COLO829 (cell line): ENCODE results near the gene POLL.
"Not testable (repeated sequence)": the region's sequence is repeated elsewhere in the genome, so short reads cannot be mapped to it uniquely, and the experiment has no call there.

ENCODE experiments used
- DNase-seq: peaks from one replicate; pipeline ENCODE4 v3.0.0; 2012; ENCODE audit warnings: low spot score

Gene POLL

DNA sequence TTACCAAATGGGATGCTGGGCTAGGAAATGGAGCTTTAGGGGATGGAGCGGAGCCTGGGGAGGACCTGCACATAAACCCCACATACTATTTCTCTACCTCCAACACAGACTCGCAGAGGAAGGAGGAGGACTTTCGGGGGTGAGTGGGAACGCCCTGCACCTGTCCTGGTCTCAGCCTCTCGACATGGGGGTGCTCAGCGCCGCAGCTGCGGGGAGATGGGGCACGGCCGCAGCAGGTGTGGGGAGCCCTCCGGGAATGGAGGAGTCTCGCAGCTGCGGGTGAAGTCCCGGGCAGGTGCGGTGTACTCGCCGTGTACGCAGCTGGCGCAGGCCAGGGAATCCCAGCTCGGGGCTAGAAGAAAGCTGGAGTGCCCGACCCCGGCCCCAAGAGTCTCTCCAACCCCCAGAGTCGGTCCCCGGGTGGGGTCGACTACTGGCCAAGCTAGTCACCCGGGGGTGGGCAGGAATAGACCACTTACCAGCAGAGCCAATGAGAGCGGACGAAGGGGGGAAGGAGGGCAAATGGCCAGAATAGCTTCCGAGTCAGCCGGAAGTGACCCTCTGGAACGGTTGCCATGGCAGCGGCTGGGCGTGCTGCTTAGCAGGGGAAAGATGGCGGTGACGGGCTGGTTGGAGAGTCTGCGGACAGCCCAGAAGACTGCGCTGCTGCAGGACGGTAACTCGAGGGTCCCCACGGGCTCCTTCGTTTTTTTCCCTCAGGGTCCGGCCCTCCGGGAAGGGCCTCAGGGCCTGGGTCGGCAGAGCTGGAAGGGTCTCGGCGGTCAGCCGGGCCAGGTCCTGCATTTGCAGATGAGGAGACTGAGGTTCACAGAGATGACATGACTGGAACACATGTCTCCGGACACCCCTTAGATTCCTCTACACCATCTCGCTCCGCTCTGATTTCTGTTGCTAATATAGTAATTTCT, at the start of gene POLL, which contains the start of gene DPCD:
TSS of gene POLL (minus strand) at position 533 of the 929 bp plus-strand sequence. CDS start 897 bp downstream, outside the sequence.
TSS of gene DPCD (plus strand) at position 597 of the 929 bp plus-strand sequence. CDS start at position 613, 16 bp downstream.
- peak; percentile 95 for DNase-seq

DNA sequence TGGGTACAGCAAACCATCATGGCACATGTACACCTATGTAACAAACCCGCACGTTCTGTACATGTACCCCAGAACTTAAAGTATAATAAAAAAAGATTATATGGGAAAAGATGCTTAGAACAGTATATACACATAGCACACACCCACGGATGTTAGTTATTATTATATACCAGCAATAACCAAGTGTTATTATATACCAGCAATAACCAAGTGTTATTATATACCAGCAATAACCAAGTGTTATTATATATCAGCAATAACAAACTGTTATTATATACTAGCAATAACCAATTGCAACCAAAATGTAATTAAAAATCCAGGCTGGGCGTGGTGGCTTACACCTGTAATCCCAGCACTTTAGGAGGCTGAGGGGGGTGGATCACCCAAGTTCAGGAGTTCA, 45.5 kb upstream of the POLL start:
- DNase-seq: not testable (repeated sequence)

DNA sequence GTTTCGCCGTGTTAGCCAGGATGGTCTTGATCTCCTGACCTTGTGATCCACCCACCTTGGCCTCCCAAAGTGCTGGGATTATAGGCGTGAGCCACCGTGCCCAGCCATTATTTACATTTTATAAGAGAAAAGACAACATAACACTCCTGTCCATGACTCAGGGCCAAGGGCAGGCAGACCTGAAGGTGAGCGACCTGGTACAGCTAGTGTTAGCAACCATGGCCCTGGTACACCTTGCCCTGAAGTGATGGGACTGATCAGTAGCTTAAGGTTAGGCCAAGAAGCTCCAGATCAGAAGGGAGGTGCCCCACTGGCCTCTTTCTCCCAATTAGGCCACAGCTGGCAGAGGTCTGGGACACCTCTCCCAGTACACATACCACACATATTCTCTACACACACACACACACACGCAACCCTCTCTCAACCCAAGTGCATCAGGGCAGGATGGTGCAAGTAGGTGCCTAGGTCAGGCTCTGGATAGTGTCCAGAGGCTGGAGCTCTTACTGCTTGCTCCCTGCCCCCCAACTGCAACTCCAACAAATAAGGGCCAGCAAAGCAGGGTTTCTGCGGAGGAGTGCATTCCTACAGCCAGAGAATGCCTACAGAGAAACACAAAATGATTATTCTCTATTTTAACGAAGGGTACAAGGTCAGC, 43.9 kb upstream of the POLL start:
- no peak for DNase-seq

DNA sequence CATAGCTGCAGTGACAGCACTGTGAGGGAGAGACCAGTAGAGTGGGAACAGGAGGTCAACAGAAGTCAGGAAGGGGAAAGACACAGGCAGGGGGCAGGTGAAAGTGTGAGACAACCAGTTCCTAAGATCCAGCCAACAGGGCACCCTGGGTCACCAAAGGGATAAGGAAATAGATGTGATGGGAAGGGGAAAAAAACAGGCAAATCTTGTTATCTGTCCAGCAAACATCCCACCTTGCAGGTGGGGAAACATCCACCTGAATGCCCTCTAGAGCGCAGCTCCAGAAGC, 42.5 kb upstream of the POLL start:
- DNase-seq: no peak

DNA sequence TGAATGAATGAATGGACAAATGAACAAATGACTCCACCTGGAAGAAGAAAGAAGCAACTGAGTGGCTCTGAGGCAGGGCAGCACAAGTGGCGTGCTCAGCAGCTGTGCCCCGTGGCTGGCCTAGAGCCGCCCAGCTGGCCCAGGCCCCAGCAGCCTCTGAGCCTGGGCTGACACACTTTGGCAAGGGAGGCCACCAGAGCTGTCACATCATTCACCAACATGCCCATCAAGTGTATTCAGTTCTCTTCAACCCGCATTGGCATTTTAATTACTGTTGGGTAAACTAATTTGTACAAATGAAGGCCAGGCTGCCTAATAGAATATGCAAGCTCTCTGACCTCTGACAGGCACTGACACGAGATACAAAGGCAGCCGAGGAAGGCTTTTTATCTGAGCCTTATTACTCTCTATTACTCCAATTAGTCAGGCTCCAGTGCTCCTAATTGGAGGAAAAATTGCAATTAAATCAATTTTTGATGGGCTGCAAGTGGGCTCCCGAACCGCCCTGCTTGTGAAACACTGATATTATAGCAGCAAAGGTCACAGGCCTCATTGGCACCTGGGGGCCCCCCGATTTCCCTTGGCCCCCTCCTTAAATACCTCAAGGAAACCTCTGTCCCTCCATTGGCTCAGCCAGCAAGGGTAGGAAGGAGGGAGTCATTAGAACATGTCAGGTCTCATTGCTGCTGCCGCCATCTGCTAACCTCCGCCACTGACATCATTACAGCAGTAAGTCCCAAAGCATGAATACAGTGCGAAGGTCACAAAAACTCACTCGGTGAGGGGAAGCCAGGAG, 42.0 kb upstream of the POLL start:
- no peak for DNase-seq

DNA sequence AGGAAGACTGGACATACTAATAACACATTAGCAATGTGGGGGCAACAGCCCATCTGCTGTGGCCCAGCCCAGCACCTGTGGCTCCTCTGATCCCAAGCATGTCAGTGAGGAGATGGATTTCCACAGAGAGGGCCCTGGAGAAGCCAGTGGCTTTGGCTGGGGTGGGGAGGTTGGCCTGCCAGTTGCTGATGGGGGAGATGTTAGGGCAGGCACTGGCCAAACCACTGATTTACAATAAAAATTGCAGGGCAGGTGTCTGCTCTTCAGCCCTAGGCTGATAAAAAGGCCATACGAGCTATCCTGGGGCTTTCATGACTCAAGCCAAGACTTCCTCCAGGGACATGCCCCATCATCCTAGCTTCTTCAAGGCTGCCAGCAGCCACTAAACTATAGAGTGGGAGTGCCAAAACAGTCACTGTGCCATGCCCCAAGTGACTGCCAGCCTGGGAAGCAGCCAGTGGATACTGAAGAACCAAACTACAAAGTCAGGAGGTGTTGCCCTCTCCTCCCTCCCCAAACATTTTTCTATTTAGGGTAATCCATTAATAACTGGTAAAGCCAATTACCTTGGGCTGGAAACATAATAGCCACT, 37.9 kb upstream of the POLL start:
- no peak for DNase-seq

DNA sequence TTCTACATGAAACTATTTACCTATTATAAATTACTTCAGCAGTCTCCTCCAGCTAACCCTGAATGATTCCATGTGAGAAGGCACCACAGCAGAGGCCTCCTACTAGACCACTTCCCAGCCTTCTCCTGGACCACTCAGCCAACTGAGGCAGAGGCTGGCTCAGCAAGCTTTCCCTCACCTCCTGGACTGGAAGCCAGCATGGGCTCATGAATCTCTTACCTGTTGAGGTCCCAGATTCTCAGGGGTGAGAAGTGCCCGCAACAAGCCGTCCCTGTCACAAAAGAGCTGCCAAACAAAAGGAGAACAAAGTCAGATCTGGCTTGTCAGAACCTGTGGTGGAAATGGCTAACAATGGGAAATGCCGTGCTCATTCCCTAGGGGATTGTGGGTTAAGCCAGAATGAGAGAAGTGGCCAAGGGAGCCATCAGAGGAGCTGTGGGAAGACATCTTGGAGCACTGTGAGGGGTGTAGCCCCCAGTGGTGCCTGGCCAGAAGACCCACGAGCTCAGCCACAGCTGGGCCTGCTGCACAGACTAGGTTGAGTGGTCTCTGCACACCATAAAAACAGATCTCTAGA, 36.6 kb upstream of the POLL start:
- no peak for DNase-seq

DNA sequence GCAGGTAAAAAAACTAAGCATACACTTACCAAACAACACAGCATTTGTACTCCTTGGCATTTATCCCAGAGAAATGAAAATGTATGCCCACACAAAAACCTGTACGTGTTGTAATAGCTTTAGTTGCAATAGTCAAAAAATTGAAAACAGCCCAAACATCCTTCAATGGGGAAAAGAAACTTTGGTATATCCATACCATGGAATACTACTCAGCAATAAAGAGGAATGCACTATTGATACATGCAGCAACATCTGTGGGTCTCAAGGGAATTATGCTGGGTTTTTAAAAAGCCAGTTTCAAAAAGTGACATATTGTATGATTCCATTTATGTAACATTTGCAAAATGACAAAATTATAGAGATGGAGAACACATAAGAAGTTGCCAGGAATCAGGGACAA, 35.5 kb upstream of the POLL start:
- DNase-seq: no peak

DNA sequence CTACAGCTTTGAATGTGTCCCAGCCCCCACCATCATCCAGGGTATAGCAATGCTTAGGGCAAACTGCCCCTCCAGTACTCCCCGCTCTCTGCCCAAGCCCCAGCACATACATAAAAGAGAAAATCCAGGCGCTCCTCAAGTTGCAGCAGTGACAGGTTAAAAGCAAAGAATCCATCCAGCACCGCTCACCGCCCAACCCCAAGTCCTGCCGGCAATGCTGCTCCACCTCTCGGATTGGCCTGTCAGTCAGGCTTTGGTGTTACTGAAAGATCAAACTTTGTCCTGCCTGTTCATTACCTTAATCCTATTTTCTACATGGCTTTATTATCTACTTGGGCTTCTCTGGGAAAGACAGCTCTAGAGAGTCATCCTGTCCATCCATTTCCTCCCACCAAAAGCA, 31.9 kb upstream of the POLL start:
- DNase-seq: no peak

DNA sequence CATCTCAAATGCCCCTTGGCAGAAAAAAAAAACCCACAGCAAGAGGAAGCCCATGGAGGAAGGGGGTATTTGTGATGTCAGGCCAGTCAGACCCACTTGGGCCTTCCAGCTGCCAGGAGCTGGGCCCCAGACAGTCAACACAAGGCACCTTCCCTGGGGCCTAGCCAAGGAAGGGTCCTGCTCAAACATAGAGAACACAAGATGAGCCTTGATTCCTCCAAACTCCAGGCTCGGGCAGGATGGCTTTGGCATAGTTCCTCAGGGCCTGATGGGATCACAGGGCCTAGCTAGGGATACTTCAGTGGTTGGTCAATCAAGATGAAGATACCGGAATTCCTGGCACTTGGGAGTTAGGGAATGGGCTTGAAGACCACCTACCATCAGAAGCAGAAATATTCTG, 30.8 kb upstream of the POLL start:
- no peak for DNase-seq

DNA sequence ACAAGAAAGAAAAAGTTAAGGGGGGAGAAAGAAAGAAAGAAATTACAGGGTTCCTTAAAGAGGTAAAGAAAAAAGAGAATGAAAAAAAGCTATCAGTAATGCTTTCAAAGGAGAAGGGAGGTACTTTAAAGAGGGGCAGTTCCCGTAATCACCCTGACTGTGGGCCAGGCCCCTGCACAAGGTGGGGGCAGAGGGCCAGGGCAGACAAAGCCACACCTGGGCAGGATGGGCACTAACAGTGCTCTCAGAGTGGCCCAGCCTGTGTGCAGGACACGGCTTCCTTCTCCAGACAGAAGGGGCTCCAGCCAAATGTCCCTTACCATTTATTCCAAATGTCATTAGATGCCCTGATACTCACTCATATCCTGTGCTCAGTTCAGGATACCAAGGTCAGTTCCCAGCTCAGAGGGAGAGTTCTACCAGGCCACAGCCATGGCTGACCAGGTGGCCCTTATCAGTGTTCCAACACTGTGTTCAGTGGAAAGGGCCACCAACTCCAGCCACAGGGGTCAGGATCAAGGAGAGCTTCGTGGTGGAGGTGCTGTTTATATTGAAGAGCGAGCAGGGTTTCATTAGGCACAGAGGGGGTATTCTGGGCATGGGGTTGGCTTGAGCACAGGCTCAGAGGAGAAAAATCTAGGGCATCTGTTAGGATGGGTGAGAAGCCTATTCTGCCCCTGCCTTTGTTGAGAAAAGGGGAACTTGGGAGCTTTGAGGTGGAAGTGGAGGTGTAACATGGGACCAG, 29.9 kb upstream of the POLL start:
- DNase-seq: no peak

DNA sequence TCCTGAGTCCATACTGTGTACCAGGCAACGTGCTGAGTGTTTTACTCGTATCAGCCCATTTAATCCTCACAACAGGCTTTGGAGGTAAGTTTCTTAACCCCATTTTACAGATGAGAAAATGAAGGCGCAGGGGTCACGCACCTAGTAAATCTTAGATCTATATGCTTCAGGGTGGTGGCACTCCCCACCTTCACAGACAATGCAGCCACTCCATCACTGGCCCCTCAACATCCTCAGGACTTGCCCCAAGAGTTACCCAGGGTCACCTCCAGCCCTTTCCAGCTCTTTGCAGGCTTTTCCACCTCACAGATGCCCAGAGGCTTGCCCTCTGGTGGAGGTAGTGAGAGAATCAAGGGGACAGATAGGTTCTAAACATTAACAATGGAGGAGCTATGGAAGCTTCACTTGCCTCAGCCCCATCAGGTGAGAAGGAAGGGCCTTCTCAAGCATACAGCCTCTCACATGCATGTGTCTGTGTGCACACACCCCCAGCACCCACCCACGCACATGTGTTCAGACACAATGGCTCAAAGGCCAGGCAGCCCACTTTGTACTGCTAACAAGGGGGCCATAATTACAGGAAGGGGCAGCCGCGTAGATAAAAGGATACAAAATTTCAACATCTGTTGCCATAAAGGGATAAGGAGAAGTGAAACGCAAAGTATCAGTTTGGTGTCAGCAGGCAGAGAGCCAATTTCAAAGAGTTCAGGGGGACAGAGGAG, 29.2 kb upstream of the POLL start:
- DNase-seq: no peak

DNA sequence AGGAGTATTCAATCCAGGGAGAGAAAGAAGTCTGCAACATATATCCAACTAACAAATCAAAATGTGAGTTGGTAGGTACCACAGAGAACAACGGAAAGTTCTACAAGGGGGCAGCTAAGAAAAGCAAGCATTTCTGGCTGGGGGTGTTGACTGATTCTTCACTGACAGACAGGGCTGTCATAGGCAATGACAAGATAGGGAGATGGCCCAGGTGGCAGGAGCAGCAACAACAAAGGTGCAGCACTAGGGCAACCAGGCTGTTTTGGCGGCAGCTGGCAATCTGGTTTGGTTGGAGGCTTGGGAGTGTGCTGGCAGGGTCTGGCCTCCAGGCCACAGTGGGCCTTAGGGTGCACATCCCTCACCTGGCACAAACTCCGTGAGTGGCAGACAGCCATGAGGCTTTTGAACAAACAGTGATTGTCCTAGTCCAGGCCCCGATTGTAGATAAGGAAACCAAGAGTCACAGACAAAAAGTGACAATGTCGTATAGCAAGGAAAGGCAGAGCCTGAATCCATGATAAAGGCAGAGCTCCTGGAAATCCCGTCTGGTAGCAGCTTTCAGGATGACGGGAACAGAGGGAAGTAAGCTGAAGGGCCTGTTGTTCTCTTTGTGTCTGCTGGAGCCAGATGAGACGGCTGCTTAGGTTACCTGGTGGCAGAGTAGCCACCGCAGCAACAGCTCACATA, 28.5 kb upstream of the POLL start:
- DNase-seq: no peak

DNA sequence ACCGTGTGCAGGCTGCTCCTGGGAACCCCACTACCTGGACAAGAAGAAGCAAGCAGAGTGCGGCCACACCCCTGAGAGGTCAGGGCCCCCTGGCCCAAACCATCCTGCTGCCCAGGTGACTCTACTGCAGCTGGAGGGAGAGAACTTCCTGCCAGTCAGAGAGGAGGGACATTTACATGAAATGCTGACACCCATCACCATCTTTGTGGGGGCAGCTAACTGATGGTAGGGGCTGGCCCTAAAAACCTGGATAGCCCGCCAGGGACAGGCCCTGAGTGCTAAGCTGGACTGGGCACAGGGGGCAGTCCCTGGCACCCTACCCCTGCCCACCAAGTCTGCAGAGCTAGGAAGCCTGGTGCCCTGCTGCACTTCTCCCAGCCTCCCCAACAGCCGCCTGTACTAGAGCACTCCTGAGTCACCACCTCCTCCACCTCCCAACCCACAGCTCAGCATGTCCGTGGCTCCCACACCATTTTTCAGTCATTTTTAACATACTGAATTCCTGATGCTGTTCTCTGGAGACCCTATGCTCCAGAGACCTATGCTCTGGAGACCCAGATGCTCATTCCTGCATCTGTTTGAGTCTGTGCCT, 27.6 kb upstream of the POLL start:
- DNase-seq: no peak

DNA sequence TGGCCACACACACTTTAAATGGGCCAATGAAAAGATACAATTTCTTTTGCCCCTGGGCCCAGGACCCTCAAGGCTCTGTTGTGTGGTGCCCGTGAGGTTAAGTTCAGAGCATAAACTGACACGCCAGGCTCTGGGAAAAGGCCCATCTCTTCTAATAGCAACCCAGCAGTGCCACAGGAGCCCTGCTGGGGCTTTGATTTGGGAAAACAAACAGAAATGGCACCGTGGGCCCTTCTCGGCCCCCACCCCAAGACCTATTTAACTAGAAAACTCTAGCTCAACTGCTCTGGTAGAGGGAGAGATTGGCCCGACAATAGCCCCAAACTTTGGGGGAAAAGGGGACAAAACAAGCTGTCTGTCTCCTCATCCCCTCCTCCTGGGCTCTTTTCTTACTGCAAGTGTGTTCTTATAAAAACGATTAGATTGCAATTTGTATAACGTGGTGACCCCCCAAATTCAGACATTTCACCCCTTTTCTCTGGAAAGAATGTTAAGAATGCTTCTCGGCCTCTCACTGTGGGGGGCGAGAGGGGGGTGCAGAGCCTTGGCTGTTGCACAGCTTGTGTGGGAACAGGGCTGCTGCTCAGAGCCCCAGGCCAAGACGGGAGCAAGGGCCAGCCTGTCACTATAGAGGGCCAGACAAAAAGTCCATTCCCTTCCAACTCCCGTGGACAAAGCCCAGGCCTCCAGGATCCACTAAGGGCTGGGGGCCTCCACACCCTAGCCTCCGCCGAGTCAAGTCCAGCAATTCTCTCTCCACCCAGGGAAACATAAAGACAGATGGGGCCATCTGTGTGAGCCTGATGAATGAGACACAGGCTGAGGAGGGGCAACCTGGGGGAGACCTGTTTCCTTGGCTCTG, 26.8 kb upstream of the POLL start:
- no peak for DNase-seq

DNA sequence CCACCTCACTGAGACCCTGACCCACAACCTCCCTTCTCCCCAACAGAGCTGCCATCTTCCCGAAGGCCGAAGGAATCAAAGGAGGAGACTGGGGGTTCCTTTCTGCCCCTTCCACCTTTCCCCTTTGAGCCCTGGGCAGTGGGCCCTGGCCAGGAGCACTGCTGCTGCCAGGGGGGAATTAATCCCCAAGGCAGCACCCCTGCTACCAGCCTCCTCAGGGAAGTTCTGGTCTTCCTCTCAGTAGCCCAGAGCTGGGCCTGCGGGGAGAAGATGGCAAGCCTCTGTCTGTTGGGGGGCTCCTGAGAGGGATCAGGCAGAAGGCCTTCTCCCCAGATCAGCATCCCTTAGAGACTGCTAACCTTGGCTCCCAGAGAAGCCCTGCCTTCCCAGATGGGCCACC, 25.6 kb upstream of the POLL start:
- DNase-seq: no peak

DNA sequence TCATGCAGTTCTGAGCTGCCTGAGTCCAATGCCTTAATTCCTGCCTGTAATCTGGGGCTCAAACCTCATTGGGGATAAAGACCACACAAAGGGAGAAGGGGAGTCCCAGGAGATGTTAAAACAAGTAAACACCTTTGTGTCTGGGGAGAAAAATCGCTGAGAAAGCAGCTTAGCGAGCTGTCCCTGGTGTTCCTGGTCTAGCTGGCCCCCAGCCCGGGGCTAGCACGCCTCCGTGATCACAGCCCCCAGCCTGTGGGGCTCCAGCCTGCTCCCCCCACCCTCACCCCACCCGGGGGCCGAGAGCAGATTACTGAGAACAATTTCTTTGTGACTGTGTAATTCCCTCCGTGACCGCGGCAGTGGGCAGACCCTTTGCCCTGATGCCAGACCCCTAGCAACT, 24.8 kb upstream of the POLL start:
- DNase-seq: no peak

DNA sequence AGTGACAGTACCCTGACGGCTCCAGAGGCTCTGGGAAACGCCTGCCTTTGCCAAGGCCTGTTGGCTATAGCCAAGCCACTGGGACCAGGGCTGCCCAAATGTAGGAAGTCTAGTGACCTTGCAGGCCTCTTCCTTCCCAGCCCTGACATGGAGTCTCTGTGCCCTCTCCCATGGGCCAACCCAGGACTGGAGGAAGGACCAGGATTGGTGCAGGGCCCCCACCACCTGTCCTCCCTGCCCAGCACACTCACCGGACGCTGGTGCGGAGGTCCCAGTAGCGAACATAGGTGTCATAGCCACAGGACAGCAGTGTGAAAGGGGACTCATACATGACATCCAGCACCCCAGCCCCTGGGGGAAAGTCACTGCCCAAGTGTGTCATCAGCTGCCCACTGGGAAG, 24.0 kb upstream of the POLL start:
- DNase-seq: no peak
